Measurements from ENCODE around the gene OR6C65.

DNA sequence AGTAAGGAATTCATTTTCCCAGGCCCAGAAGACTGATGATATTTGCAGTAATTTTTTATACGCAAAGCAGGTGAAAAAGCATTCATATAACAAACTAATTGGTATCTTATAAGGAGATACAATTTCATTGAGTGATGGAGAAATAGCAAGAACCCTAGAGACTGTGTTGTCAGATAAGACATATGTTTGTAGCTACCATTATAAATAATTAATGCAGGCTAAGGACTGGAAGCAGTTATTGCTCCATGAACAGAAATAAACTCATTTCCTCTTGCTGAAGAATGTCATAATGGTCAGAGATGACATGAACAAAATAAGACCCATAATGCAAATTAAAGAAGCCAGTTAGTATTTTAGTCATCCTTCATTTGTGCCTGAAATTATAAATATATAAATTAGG is 45.0 kb downstream of the OR6C65 start:
- TF ChIP-seq, protein P1, sequence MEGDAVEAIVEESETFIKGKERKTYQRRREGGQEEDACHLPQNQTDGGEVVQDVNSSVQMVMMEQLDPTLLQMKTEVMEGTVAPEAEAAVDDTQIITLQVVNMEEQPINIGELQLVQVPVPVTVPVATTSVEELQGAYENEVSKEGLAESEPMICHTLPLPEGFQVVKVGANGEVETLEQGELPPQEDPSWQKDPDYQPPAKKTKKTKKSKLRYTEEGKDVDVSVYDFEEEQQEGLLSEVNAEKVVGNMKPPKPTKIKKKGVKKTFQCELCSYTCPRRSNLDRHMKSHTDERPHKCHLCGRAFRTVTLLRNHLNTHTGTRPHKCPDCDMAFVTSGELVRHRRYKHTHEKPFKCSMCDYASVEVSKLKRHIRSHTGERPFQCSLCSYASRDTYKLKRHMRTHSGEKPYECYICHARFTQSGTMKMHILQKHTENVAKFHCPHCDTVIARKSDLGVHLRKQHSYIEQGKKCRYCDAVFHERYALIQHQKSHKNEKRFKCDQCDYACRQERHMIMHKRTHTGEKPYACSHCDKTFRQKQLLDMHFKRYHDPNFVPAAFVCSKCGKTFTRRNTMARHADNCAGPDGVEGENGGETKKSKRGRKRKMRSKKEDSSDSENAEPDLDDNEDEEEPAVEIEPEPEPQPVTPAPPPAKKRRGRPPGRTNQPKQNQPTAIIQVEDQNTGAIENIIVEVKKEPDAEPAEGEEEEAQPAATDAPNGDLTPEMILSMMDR (IDR thresholded peaks at IDR 0.05) = no peak
- TF ChIP-seq POLR2A (IDR thresholded peaks at IDR 0.05) = no peak
